GM11168 (cell line): ENCODE measurements around the gene YKT6.

Experiments
- in situ Hi-C: fragments of 300-500 bp; cut with MboI; formaldehyde crosslinking; loops from one replicate; pipeline ENCODE4 v1.12.0; 2022; ENCODE audit warnings: low sequenced_read_pairs; ENCODE audit not compliant: unreplicated experiment

The YKT6 gene

DNA sequence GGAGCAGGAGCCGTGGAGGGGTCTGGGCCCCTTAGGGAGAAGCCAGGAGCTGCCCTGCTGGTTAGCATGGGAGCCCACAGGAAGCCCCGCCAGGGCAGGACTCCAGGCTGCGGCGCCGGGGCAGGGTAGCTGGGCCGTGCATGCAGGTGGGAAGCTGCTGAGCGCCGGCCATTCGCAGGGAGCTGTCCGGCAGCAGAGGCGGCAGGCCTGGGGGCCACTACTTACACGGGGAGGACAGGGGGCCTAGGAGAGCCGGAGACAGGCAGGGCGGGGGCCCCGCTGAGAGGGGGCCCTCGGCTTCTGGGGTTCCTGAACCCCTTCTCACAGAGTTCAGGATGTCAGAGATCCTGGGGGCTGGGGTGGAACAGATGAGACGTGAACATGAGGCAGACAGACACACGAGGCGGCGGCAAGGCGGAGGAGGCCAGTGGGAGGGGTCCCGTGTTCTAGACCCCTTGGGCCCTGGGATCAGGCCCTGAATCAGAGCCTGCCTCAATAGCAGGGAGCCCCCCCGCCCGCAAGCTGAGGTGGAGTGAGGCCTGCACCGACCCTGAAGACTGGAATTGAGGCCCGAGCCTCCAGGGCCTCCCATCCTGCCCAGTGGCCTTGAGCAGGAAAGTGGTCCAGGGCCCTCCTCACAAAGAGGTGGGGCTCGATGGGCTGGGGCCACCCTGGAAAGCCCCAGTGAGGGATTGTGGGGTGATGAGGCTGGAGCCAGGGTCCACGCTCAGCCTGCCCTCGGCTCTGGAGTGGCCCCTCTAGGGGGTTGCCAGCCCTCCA lies 28.0 kb downstream of the YKT6 start:
- in situ Hi-C loops, result no loop called here

DNA sequence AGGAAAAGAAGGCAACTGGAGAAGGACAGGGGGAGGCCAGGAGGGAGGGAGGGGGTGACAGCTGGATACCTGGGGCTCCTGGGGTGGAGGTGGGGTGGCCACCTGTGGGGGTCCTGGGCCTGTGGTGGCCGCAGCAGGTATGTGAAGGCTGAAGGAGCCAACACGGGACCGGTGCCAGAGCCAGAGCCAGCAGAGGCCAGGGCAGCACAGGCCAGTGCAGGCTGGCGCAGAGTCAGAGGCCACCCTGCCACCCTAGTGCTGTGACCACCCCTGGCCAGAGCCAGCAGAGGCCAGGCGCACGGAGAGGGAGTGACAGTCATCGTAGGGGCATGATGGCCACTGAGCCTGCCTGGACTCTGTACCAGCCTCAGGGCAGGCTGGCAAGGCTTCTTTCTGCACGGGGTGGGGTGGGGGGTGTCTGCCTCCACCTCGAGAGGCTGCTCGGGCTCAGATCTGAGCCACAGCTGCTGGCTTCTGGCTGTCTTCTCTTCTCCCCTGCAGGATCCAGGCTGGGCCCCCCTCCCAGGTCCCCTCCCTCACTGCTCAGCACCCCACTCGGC lies 28.8 kb downstream of the YKT6 start:
- in situ Hi-C loops, result no loop called here

DNA sequence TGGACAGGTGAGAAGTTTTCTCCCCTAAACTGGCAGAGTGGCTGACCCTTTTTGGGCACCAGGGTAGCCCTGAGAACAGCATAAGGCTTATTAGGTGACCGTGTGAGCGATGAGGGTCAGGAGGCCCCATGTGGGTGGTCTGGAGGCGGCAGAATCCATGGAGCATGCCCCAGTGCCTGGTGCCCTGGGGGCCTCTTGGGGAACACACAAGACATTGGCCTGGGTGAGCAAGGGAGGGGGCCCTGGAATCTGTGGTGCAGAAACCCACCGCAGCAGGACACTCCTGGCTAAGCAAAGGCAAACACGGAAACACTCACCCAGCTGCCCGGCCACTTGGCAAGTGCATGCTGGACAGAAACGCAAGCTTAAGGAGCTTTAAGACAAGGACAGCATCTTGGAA lies 29.5 kb downstream of the YKT6 start:
- in situ Hi-C loops, result no loop called here

DNA sequence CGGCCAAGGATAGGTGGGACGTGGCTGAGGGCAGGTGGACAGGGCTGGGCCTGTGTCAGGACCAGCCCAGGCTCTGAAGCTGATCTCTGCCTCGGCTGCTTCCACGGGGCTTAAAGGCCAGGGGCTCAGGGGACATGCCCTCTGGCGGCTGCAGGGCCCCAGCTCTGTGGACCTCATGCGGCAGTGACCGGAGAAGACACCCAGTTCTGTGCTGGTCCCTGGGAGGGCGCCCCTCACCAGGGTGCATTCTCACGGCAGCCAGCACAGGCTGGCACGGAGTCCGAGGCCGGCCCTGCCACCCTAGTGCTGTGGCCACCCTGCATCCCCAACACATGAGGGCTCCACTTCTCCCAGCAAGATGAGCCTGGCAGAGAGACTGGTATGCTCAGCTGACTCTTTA lies 30.3 kb downstream of the YKT6 start:
- in situ Hi-C loops, result no loop called here

DNA sequence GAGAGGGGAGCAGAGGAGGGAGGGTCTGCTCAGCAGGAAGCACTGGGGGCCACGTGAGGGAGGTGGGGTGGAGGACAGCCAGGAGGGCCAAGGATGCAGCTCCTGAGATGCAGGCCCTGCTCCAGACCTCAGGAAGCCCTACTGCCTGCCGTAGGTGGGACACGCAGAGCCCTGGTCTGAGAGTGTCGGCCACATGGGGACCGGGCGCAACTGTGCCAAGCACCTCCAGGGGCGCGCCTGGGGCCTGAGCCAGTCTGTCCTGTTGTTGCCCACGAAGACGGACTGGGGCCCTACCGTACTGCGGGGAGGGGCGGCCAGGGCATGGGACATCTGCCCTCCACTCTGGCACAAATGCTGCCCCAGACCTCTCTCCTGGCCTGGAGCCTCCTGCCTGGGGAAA lies 31.6 kb downstream of the YKT6 start:
- in situ Hi-C loops, result no loop called here

DNA sequence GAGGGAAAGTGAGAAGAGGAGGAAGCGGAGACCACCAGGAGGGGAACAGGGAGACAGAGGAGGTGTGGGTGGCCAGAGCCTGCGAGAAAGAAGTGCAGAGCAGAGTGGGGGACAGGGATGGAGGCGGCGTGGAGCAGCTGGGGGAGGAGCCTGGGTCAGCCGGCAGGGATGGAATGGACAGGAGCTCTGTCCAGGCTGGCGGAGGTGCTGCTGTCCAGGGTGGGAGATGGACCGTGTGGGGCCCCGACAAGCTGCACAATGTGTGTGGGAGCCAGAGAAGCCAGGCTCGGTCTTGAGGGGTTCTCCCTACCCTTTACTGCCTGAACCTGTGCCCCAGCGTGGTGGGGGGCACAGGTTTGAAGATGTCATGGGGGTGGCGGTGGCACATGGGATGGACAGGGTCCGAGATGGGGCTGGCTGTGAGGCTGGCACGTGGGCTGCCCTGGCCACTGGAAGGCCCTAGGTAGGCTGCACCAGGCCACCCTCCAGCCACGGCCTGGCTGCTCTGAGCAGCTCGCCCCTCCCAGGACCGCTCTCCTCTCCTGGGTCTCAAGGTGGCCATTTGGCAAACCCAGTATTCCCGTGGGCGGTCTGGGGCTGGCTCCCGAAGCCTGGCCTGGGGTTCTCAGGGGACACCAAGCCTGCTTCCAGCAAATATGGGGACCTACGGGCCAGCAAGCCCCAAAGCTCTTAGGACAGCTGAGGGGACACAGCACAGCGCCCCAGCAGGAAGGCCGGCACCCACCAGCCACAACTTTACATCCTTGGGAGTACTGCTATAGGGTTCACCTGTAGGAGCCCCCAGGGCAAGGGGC lies 32.3 kb downstream of the YKT6 start:
- in situ Hi-C loops, result no loop called here

DNA sequence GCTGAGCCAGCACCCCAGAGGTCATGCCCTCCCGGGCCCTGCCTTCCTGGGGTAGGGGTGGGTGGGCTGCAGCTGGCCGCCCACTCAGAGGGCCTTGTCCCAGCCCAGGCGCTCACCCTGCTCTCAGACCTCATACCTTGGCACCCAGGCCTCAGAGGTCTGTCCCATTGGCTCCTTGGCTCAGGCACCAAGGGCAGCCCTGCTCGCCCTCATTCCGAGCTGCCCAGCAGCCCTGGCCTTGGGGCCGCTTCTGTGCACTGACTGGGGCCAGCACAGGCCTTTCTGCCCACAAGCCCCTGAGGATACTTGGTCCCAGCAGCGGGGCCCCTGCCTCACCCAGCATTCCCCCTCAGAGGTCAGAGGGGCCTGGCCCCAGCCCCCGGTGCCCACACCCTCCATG lies 34.3 kb downstream of the YKT6 start:
- in situ Hi-C loops, result no loop called here

DNA sequence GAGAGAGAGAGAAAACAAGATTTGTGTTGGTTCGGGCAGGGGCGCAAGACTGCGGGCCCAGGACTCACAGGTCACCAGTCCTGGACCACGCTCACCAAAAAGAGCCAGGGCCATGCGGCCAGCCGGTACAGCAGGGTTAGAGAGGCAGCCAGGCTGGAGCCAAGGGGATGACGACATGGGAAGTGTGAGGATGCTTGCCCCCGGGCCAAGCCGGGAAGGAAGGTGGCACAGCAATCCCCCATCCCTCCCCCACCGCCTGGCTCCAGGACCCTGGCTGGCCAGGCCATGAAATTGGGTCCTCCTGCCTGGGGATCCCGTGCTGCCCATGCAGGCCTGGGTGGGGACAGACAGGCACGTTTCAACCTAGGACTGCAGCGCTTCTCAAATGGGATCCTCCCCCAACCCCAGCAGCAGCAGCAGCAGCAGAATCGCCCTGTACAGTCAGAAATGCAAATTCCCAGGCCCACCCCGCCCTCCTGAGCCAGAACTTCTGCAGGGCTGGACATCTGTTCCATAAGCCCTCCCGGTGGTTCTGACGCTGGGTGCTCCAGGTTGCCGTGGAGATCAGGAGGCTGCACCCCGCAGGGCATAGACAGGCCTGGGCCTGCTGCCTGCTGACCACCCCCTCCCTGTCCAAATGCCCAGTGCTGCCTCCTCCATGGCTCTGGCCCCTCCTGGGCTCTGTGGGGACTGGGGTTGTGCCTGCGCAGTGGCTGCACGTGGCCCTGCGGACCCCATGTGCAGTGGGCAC lies 35.0 kb downstream of the YKT6 start:
- in situ Hi-C loops, result no loop called here

DNA sequence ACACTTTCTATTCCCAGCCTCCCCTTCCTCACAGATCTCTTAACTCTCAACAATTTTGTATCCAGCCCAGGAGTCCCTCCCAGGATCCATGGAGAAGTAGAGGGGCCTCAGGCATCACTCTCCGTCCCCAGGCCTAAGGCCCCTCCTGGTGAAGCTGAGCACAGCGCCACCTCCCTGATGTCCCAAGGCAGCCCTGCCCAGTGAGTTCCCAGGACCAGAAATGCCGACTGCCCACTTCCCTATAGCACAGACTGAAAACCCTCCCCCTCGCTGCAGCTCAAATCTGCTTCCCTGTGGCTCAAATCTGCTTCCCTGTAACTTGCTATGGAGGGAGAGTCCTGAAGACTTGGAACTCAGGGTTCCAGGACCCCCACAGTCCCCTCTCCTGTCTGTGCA lies 35.6 kb downstream of the YKT6 start:
- in situ Hi-C loops, result no loop called here

DNA sequence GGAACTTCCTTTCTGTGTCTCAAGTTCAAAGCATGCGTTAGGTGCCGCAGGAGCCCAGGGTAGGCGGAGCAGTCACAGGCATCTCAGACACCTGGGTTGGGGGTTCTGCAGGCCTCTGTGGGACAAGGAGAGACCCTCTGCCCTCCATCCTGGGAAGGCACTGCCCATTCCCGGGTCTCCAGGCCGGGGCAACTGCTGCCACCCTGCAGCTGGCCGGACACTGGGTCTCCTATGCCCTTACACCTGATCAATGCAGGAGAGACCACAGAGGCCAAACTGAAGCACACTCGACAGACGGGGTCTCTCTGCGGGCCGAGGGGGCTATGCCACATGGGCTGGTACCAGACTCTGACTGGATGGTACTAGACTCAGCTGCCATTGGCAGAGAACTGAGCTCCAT lies 36.9 kb downstream of the YKT6 start:
- in situ Hi-C loops, result no loop called here

DNA sequence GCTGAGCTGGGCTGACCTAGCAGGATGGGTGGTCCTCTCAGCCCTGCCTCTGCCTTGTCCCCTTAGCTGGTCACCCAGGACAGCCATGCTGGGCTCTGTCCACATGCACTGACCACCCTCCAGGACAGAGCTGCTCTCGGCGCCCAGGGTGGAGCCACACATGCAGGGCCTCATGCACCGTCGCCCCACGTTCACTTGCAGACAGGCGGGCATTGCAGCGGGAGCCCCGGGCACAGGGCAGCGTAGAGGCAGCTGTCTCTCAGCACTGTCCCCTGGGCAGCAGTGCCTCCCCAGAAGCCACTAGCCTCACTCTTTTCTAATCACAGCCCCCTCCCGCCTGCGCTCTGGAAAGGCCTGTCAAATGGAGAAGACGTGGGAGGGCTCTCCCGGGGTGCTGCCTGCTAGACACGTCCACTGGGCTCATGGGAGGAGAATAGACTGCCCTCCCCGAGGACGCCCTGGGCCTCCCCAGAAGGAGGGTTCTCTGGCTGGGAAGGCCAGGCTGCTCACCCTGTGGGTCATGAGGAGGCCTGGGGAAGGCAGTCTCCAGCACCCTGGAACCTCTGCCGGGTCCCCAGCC lies 37.4 kb downstream of the YKT6 start:
- in situ Hi-C loops, result no loop called here

DNA sequence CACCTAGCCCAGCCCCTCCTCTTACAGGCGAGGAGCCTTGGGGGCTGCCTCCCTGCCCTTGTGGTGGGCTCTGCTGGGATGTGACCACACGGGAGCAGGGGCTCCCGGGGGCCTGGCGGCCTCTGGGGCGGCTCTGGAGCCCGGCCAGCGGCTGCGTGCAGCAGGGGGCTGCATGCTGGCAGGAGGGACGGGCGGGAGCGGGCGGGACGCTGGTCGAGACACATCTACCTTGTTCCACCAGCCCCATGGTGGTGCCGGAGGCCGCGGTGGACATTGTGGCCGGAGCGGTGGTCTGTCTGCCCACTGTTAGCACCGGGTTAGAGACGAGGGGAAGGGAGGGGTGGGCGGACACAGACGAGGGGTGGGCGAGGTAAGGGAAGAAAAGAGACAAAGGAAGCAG lies 38.6 kb downstream of the YKT6 start:
- in situ Hi-C loops, result no loop called here

DNA sequence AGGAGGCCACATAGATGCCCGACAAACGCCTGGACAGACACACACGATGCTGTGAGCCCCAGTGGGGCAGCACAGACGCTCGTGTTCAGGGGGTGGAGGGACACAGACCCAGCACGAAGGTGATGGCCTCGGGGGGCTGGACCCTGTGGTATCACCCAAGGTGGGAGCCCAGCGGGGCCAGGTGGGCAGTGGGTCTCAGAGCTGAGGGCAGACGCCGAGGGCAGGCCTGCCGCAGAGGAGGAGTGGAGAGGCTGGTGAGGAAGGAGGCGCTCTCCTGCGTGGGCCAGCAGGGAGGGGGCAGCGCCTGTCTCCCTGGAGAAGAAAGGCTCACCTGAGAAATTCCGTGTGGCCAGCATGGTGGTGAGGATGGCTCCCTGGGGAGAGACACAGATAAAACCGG lies 39.6 kb downstream of the YKT6 start:
- in situ Hi-C loops, result loop anchor here (10.0 kb wide), 1 partner anchor 234 kb away; no protein-coding TSS in a partner anchor

DNA sequence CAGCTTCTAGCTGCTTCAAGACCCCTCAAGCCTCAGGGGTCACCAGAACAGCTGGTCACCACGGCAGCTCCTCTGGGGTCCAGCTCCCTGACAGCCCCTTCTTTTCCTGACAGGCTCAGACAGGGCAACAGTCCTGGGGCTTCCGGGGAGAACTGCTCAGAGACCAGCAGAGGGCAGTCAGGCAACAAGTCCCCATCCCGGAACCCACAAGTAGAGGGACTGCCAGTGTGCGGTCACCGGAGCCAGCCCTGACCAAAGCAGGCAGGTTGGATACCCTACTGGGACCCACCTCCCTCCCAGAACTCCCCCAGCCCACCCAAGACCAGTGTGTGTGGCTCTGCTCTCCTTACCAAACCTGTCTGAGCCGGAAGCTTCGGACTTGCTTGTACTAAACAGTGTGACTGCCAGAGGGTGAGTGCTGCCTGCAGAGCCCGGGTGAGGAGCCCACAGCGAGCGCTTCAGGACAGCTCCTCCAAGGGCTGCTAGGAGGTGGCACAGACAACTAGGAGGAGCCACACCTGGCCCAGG lies 40.3 kb downstream of the YKT6 start:
- in situ Hi-C loops, result loop anchor here (10.0 kb wide), 1 partner anchor 234 kb away; no protein-coding TSS in a partner anchor

DNA sequence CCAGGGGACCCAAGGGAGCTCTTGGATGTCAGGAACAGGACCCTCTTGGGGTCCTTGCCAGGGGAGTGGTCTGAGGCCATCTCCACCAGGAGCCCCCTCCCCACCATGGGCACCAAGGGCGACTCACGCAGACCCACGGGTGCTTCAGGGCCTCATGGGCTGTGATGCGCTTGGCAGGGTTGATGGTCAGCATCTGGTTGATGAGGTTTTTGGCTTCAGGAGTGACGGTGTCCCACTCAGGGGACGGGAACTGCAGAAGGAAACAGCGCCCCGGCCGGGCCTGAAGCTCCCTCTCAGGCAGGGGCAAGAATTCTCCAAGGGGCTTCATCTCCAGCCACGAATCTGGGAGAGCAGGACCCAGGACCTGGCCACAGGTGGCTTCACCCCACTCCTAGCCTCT lies 41.3 kb downstream of the YKT6 start:
- in situ Hi-C loops, result loop anchor here (10.0 kb wide), 1 partner anchor 233 kb away; no protein-coding TSS in a partner anchor

DNA sequence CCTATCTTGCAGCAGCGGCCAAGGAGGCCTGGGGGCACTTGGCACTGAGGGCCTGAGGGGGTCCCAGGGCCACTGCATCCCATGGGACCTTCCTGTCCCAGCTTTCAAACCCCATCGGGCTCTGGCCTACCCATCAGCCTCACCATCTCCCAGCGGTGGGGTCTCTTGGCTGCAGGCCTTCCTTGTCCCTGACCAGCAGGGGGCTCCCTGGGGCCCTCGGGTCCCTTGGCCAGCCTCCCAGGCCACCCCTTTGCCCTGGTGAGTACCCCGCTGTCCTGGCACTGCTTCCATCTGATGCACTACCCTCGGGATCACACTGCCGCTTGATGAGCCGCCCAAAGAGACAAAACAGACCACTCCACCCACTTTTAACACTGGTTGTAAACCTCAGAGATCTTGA lies 43.5 kb downstream of the YKT6 start:
- in situ Hi-C loops, result loop anchor here (10.0 kb wide), 1 partner anchor 231 kb away; no protein-coding TSS in a partner anchor

DNA sequence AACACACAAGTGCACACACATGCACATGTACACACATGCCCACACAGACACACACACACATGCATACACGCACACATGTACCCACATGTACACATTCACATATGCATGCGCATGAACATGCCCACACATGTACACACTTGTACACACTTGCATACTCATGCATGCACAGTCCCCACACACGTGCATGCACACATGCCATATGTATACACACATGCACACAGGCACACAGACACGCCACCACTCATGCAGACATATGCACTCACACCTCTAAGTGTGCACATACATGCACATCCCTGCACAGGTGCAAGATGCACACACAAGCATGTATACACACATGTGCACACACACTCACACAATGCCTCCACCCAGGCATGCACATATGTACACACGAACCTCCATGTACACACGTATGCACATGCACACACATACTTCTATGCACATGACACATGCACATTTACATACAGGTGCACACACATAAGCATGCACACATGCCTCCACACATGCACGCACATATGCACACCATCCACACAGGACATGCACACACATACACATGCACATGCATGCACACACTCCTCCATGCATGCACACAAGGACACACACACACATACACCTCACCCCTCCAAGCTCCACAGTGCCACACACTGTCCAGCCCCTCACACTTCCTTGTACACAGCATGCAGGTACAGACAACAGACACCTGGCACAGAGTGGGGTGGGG lies 45.8 kb downstream of the YKT6 start:
- in situ Hi-C loops, result loop anchor here (10.0 kb wide), 1 partner anchor 228 kb away; no protein-coding TSS in a partner anchor

DNA sequence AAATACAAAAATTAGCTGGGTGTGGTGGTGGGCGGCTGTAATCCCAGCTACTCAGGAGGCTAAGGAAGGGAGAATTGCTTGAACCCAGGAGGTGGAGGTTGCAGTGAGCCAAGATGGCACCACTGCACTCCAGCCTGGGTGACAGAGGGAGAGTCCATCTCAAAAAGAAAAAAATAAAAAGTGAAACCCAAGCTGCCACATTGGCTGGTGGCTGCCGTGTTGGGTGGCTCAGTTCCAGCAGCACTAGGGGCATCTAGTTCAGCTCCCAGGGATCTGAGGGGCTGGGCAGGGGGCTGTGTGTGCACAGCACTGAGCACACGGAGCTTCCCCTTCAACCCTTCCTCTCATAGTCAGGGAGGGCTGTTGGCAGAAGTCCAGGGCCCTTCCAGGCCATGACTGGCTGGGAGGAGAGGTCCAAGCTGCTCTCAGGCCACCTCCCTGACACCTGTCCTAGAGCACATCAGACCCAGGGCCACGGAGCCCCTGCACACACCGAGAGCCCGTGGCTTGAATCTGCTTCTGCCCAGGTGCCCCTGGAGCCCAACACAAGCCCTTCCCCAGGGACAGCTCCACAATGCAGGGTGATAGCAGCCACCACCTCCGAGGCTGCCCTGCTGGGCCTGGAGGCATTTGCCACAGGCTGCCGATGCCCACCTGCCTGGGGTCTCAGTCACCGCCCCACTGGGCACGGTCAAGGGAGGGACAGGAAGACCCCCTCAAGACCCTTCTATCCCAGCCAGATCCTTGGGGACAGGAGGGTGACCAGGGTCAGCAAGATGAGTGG lies 47.3 kb downstream of the YKT6 start:
- in situ Hi-C loops, result loop anchor here (10.0 kb wide), 1 partner anchor 227 kb away; no protein-coding TSS in a partner anchor
